GM19455 (cell line): Measurements from ENCODE around the gene LOXL1.

Source experiments
- ATAC-seq: cut with Tn5 transposase; IDR thresholded peaks from one replicate; pipeline ENCODE4 v1.9.1; 2021; ENCODE audit not compliant: unreplicated experiment

LOXL1 gene

GRCh38 chr15:73926219-73927002, at the start of gene LOXL1:
LOXL1 (plus strand) TSS chr15:73926462; CDS start chr15:73926784, 322 bp downstream.
- no peak for ATAC-seq

GRCh38 chr15:73879426-73879825, 46.8 kb upstream of the LOXL1 start:
- no peak for ATAC-seq

- ATAC-seq: no peak
Observed at GRCh38 chr15:73881579-73882320, 44.5 kb upstream of the LOXL1 start.

GRCh38 chr15:73882761-73883419, 43.4 kb upstream of the LOXL1 start:
- ATAC-seq: no peak

- no peak for ATAC-seq
Observed at GRCh38 chr15:73884159-73884558, 42.1 kb upstream of the LOXL1 start.

GRCh38 chr15:73885954-73886700, 40.1 kb upstream of the LOXL1 start:
- no peak for ATAC-seq

GRCh38 chr15:73886717-73887345, 39.4 kb upstream of the LOXL1 start:
- ATAC-seq: no peak

- no peak for ATAC-seq
Observed at GRCh38 chr15:73887481-73887880, 38.8 kb upstream of the LOXL1 start.

GRCh38 chr15:73888224-73889041, 37.8 kb upstream of the LOXL1 start:
- no peak for ATAC-seq

GRCh38 chr15:73889053-73889761, 37.1 kb upstream of the LOXL1 start:
- ATAC-seq: no peak

GRCh38 chr15:73889762-73890124, 36.5 kb upstream of the LOXL1 start:
- ATAC-seq: no peak

- no peak for ATAC-seq
Observed at GRCh38 chr15:73891328-73892315, 34.6 kb upstream of the LOXL1 start.

- ATAC-seq: no peak
Observed at GRCh38 chr15:73892446-73893226, 33.6 kb upstream of the LOXL1 start.

- no peak for ATAC-seq
Observed at GRCh38 chr15:73894133-73894814, 32.0 kb upstream of the LOXL1 start.

GRCh38 chr15:73897441-73898261, 28.6 kb upstream of the LOXL1 start:
- no peak for ATAC-seq
